Stimulated activated CD4-positive, alpha-beta T cell treated with anti-CD3 and anti-CD28 coated beads, Interleukin-4, amount 100 ng/mL, for 4 hours (primary cell): ENCODE data around the gene MINDY1.
A peak's percentile ranks its signal among the peaks of the same experiment; 100 is the strongest.

Experiments
- DNase-seq, 2 experiments: peaks; one replicate each; pipeline ENCODE4 v3.0.0-alpha.2; 2020

Gene MINDY1, protein sequence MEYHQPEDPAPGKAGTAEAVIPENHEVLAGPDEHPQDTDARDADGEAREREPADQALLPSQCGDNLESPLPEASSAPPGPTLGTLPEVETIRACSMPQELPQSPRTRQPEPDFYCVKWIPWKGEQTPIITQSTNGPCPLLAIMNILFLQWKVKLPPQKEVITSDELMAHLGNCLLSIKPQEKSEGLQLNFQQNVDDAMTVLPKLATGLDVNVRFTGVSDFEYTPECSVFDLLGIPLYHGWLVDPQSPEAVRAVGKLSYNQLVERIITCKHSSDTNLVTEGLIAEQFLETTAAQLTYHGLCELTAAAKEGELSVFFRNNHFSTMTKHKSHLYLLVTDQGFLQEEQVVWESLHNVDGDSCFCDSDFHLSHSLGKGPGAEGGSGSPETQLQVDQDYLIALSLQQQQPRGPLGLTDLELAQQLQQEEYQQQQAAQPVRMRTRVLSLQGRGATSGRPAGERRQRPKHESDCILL

DNA sequence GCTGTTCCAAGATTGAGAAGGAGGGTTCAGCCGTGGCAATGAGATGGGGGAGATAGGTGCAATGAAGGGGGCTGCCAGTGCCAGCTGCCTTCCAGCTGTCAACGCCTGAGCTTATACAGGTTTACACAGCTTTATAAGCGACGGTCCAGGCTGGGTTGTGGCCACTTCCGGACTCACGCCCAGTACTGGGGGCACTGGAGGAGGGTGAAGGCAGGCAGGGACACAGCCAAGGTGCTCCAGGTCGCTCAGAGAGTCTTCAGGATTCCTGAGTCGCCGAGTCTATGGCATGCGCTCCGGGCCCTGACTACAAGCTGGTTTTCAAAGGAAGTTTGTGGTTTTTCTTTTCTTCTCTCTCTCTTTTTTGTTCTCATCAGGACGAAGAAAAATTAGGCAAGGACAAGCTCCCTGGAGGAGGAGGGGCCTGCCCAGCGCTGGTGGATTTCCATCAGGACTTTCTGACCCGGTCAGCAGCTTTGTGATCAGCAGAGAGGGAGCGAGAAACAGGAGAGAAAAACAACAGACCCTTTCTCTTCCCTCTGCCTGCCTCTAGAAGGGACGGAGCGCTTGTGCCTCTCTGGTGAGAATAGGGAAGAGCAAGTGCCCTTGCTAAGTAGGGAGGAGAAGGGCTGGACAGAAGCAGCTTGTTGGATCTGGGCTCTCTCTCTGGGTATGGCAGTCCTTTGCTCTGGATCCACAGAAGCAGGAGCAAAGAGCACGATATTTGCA lies at the start of gene MINDY1:
Gene MINDY1 (minus strand): TSS at position 576 of the 726 bp plus-strand sequence. CDS start 4,285 bp downstream, outside the sequence.
- DNase-seq: no peak

DNA sequence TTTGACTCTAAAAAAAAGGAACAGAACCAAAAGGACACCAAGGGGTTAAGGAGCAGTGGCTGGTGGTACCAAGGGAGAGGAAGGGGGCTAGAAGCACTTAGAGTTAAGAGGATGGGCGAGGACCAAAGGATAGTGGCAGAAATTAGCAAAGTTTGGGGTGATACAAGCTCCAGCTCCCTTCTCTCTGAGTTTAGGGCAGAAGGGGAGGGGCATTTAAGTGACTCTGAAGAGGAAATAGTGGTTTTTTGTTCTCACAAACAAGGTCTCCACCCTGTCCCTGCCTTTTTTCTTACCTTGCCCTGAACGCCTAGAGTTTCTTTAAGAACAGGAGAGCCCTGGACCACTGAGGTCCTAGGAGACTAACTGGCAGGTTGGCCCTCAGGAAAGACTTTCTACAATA lies 49.4 kb upstream of the MINDY1 start:
- DNase-seq: no peak

DNA sequence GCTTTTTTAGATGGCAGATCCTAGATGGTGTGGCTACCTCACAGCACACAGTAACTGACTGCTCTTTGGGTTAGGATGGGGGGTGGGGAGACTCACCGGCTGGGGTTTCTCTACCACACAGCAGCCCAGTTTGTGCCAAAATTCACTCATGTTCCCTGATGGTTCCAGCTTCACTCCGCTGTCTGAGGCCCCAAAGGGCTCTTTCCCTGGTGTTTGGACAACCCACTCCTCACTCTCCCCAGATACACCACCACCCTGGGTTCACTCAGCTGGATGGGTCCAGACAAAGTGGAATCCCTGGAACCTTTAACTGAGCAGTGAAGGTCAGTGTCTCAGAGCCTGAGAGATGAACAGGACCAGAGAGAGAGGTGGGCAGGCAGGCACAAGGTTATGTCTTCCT lies 48.9 kb upstream of the MINDY1 start:
- no peak for DNase-seq

DNA sequence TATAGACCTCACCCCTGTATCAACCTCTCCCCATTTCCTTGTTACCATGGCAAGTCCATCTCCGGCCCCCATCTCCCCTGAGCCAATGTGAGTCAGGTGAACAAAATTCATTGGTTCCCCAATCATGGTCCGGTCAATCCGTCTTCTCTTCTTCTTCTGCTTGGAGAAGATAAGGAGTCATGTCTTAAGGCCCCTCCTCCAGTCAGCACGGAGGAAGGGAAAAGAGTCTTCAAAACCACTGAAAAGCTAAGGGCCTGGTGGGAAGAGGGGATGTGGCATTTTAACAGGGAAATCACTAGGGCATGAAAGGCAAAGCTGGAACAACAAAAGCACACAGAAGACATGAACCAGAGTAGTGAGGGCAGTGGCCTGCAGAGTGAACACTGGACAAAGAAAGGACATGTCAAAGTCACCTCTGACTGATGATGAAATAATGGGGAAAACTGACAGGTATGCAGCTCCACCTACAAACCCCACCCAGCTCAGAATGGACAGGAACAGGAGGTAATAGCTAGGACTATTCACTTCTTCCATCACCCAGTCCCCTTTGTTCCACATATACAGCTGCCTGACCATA lies 48.4 kb upstream of the MINDY1 start:
- DNase-seq: no peak

DNA sequence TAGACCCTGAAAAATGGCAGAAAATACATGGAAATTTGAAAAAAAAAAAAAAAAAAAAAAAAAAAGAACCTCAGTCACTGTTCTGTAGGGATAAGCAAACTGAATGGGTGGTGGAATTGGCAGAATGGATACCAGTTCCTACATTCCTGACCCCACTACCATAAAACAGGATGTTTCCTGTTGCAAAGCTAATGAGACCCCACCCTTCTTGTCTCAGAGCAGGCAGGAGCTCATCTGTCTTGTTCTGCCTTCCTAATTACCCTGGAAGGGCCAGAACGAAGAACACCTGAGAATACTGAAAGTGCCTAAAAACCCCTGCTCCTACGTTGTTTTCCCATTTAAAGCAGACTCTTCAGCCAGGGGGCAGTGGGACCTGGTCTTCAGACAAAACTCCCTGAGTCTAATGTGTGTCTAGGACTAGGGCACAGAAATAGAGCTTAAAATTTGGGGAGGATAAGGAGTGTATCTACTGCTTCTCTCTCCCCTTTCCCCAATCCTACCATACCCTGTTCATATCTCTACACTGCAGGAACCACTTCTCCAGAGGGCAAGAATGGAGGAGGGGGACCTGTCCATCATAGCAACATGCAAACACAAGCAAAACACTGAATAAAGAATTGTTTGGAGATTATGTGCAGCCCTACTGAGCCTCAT lies 44.8 kb upstream of the MINDY1 start:
- no peak for DNase-seq

DNA sequence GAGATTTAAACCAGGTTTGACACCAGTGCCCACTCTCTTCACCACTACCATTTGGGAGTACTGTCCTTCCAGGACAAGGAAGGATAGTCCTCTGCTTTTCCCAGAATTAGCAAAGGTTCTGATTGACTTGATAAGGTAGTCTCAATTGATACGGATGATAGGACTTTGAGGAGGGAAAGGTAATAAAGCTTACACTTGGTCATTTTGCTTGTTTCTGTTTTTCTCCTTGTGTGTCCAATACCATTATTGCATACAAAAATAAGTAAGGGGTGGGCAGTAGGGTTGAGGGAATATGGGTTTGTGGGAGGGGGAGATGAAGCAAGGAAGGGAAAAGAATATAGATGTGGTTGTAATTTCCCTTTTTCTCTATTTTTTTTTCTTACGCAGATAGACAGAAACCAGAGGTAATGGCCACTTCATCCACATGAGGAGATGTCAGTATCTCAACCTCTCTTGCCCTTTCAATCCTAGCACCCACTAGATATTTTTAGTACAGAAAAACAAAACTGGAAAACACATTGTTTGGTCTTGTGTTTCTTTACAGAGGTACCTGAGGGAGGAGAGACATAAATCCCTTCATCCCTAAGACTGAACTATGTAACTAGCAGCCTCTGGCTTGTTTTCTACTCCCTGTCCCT lies 43.5 kb upstream of the MINDY1 start:
- DNase-seq: no peak

DNA sequence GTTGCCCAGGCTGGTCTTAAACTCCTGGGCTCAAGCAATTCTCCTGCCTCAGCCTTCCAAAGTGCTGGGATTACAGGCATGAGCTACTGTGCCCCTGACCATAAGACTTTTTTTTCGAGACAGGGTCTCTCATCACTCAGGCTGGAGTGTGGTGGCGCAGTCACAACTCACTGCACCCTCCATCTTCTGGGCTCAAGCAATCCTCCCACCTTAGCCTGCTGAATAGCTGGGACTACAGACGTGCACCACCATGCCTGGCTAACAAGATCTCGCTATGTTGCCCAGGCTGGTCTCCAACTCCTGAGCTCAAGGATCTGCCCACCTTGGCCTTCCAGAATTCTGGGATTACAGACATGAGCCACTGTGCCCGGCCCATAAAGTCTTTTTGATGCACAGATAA lies 42.8 kb upstream of the MINDY1 start:
- no peak for DNase-seq

DNA sequence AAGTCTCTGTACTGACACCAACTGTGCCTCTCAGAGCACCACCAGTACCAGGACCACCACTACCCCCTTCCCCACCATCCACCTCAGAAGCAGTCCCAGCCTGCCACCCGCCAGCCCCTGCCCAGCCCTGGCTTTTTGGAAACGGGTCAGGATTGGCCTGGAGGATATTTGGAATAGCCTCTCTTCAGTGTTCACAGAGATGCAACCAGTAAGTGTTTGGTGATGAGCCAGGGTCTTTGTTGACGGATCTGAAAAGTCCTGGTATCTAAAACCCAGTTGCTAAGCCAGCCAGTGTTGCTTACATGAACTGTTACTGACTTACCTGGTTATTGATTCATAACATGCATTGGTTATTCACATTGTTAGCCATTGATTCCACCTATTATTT lies 41.9 kb upstream of the MINDY1 start:
- no peak for DNase-seq

DNA sequence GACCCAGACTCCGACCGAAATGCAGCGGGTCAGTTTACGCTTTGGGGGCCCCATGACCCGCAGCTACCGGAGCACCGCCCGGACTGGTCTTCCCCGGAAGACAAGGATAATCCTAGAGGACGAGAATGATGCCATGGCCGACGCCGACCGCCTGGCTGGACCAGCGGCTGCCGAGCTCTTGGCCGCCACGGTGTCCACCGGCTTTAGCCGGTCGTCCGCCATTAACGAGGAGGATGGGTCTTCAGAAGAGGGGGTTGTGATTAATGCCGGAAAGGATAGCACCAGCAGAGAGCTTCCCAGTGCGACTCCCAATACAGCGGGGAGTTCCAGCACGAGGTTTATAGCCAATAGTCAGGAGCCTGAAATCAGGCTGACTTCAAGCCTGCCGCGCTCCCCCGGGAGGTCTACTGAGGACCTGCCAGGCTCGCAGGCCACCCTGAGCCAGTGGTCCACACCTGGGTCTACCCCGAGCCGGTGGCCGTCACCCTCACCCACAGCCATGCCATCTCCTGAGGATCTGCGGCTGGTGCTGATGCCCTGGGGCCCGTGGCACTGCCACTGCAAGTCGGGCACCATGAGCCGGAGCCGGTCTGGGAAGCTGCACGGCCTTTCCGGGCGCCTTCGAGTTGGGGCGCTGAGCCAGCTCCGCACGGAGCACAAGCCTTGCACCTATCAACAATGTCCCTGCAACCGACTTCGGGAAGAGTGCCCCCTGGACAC lies 41.4 kb upstream of the MINDY1 start:
- DNase-seq: peak; percentile 38 to 40

DNA sequence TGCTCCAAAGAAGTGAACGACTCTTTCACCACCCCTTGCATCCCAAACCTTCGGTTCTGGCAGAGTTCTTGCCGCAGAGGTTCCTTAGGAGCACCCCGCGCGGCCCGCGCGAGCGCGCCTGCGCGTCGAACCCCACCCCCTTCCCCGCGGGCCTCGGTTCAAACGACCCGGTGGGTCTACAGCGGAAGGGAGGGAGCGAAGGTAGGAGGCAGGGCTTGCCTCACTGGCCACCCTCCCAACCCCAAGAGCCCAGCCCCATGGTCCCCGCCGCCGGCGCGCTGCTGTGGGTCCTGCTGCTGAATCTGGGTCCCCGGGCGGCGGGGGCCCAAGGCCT lies 40.9 kb upstream of the MINDY1 start, which contains the start of gene C1orf56:
Gene C1orf56 (plus strand): TSS at position 161 of the 334 bp plus-strand sequence. CDS start 97 bp downstream, at position 258.
- peak; percentile 51 to 59 for DNase-seq

DNA sequence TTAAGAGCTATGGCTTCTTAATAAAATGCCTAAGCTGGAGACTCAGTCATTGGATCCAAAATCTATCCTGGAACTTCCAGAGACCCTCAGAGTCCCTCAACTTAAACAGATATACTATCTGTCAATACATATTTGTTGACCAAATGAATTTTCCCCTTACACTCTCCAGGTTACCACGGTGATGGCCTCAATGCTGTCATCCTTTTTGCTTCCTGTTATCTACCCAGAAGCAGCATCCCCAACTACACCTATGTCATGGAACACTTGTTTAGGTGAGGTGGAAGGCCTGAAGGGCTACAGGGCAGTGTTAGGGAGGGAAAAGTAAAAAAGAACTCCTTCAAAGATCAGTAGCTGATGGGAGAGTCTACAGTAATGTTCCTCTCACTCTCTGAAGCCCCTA lies 36.5 kb upstream of the MINDY1 start:
- no peak for DNase-seq

DNA sequence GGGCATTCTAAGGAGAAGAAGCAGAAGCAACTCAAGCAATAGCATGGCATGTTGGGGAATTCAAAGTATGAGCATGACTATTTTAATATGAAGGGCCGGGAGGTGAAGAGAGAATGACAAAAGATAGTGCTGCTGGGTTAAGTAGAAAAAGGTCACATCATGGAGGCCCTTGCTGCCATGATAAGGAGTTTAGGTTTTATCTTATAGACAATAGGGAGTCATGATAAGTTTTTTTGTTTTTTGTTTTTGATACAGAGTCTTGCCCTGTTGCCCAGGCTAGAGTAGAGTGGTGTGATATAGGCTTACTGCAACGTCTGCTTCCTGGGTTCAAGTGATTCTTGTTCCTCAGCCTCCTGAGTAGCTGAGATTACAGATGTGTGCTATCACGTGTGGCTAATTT lies 32.8 kb upstream of the MINDY1 start:
- no peak for DNase-seq

DNA sequence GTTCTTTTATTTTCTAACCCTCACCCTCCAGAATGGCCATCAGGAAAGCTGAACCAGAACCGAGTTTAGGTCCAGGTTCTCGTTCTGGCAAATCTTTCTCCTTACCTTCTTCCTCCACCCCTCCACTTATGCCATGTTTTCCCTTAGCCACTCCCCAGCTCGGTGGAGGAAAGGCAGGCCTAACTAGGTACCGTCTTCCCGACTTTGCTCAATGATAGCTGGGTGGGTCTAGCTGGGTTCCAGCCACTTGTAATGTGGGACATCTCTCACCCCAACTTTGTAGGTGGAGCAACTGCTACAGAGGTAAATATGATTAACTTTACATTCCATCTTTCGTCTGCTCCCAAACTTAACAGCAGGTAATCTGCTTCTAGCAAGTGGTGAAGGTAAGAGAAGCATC lies 30.3 kb upstream of the MINDY1 start:
- no peak for DNase-seq

DNA sequence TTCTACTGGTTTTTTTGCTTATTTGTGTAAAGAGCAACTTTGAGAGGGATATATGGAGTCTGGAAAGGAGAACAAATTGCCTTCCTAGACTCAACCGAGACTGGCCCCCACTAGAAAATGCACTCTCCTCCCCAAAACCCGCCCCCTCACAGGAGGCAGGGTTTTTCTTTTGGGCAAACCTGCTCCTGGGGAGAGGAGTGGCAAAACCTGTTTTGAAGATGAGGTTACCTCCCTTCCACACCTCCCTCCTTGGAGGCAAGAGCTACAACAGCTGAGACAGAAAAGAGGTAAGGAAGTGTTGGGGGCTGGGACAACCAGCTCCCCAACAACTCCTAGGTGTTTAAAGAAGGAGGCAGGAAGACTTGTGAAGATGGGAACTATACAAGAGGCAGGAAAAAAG lies 29.7 kb upstream of the MINDY1 start, which contains the start of gene BNIPL:
Gene BNIPL (plus strand): TSS at position 231 of the 400 bp plus-strand sequence. CDS start 140 bp downstream, at position 371.
- DNase-seq: no peak

DNA sequence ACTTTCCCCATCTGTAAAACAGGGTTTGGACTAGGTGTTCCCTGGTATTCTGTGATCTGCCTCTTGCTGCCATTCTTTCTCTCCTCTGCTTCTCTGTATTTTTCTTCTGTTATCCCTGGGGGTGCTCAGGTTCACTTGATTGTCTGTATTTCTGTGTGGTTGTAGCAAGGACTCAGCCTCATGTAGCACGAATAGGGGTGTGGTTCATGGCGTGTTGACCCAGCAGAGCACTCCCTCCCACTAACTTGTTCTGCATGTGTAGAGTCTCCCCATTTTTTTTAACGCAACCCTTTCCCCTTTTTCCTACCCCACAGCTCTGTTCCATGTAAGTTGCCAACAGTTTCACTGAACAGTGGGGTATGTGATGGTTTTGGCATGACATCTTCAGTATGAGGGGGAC lies 28.5 kb upstream of the MINDY1 start:
- DNase-seq: no peak

DNA sequence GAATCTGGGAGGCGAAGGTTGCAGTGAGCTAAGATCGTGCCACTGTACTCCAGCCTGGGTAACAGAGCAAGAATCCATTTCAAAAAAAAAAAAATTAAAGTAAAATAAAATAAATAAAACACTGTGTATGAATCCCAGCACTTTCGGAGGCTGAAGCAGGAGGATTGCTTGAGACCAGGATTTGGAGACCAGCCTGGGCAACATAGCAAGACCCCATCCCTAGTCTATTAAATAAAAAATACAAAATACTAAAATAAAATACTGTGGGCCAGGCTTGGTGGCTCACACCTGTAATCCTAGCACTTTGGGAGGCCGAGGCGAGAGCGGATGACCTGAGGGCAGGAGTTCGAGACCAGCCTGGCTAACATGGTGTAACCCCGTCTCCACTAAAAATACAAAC lies 25.5 kb upstream of the MINDY1 start:
- DNase-seq: no peak

DNA sequence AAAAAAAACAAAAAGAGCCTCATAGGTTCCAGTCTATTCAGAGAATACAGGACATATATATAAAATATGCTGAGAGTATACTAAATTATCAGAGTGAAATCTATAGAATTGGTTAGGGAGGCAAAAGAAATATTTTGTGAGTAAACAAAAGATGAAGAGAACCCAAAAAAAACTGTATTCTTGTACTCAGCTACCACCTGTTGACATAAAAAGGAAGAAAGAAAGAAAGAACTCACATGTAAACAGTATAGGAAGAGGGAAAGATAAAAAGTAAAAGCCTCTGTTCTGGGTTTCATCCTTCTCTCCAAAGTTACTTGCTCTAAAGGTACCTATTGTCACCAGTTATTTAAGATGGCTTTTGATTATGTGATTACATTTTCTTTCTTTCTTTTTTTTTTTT lies 19.8 kb upstream of the MINDY1 start:
- no peak for DNase-seq

DNA sequence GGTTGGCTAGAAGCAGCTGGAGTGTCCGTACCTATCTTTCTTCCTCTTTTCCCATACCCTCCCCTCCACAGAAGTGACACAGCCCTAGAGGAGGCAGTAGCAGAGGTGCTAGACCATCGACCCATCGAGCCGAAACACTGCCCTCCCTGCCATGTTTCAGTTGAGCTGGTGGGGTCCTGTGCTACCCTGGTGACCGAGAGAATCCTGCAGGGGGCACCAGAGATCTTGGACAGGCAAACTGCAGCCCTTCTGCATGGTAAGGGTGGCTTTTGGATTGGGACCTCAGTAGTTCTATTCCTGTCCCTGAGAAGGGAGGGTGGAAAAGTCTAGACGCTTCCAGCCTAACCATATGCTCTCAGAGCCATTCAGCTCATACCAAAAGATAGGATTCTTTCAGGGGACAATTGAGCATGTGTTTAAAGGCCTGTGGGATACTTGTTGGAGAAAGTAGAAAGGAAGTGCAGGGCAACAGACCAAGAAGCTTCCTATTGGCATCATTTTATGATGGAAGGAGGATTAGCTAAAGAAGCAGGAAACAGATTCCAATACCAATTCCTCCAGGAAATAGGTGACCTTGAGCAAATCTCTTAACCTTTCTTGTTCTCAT lies 17.9 kb upstream of the MINDY1 start:
- DNase-seq: peak; percentile 76 to 79

DNA sequence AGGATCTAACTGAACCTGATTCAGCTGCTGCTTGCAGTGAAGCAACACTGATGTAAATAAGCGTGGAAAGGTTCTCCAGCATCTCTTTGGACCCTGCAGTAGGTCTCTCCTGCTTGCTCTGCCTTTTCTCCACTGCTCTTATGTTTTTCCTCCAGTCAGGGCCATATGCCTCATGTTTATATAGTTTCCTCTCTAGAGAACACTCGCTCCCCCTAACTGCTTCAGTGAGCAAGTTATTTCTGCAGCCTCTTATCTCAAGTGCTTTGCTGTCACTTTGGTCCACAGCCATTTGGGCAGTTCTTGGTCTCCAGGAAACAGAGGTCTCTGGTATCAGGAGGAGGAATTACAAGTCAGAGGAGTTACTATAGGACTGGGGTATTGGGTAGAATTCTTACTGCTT lies 6.8 kb upstream of the MINDY1 start:
- no peak for DNase-seq

DNA sequence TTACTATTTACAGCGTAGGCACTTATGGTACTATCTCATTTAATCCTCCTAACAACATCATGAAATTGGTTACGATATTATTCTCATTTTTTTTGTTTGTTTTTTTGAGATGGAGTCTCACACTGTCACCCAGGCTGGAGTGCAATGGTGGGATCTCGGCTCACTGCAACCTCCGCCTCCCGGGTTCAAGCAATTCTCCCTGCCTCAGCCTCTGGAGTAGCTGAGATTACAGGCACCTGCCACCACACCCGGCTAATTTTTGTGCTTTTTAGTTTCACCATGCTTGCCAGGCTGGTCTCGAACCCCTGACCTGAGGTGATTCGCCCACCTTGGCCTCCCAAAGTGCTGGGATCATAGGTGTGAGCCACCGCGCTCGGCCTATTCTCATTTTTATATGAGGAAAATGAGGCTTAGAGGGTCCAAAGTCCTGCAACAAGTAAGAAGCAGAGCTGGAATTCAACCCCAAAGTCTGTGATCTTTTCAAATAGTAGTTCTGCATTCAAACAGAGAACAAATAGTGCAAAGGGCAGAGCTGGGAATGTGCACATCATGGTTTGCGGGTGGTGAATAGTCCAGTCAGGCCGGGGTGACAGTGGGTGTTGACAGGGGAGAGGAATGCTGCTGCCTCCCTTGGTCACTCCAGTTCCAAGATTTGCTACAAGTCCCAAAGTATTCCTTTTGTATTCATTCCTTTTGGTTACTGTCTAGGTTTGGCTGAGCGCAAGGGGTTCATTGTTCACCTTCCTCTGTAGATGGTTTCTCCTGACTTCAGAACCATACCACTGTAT lies 6.2 kb upstream of the MINDY1 start:
- DNase-seq: no peak
